HG03571 (cell line): Measurements from ENCODE around the gene SCYGR5.
"Not testable (repeated sequence)": the region's sequence is repeated elsewhere in the genome, so short reads cannot be mapped to it uniquely, and the experiment has no call there.

ENCODE experiments used
- ATAC-seq: cut with Tn5 transposase; IDR thresholded peaks from one replicate; pipeline ENCODE4 v1.9.1; 2021; ENCODE audit not compliant: unreplicated experiment

Gene SCYGR5

GRCh38 chr2:227671170-227671905 lies 4.7 kb downstream of the SCYGR5 start:
- no peak for ATAC-seq

GRCh38 chr2:227673620-227674019 lies 7.0 kb downstream of the SCYGR5 start:
- ATAC-seq = not testable (repeated sequence)

GRCh38 chr2:227674485-227674884 lies 7.9 kb downstream of the SCYGR5 start:
- no peak for ATAC-seq

GRCh38 chr2:227677928-227678327 lies 11.3 kb downstream of the SCYGR5 start:
- ATAC-seq = no peak

- ATAC-seq = no peak
Observed at GRCh38 chr2:227684258-227684657, 17.7 kb downstream of the SCYGR5 start.

- ATAC-seq = no peak
Observed at GRCh38 chr2:227687189-227687588, 20.6 kb downstream of the SCYGR5 start.

- ATAC-seq = no peak
Observed at GRCh38 chr2:227696990-227697679, 30.5 kb downstream of the SCYGR5 start.

- no peak for ATAC-seq
Observed at GRCh38 chr2:227701556-227701955, 35.0 kb downstream of the SCYGR5 start.

- ATAC-seq = no peak
Observed at GRCh38 chr2:227703280-227703732, 36.7 kb downstream of the SCYGR5 start.

- ATAC-seq = no peak
Observed at GRCh38 chr2:227703961-227704360, 37.4 kb downstream of the SCYGR5 start.

GRCh38 chr2:227706859-227707258 lies 40.3 kb downstream of the SCYGR5 start:
- ATAC-seq = no peak

GRCh38 chr2:227707390-227707789 lies 40.8 kb downstream of the SCYGR5 start:
- no peak for ATAC-seq

- no peak for ATAC-seq
Observed at GRCh38 chr2:227710986-227711385, 44.4 kb downstream of the SCYGR5 start.

GRCh38 chr2:227713291-227713690 lies 46.7 kb downstream of the SCYGR5 start:
- ATAC-seq = no peak

- ATAC-seq = no peak
Observed at GRCh38 chr2:227716501-227716900, 49.9 kb downstream of the SCYGR5 start.
